ENCODE data around the gene CTBP2. TPM values are rescaled to one million over a fixed set of nuclear protein-coding genes. Genes with fewer than 3 reads are reported as not detected.
A peak's percentile ranks its signal among the peaks of the same experiment; 100 is the strongest.

The CTBP2 gene
- total RNA-seq, 4 donors from 2014 or later = 69.7 to 125 (median 84.7) TPM

- no peak overlapping the region for H3K4me3 ChIP-seq
- no peak for DNase-seq (ENCODE audit: extremely low spot score)
- no peak overlapping the region for H3K27ac ChIP-seq (replicated peaks in 1 of 4)
- H3K9me3 ChIP-seq = no peaks in the 10 kb centered on the region
- H3K36me3 ChIP-seq = peaks cover 0 to 6% (median 5%) of the 10 kb centered on the region in 4 donors
- intact Hi-C loops (cut with DNase I) = no loop called here
- TF ChIP-seq CTCF (IDR thresholded peaks at IDR 0.05) = no peak
- no peak for TF ChIP-seq POLR2AphosphoS5 (IDR thresholded peaks at IDR 0.05)
- TF ChIP-seq POLR2A (IDR thresholded peaks at IDR 0.05; ENCODE audit: low read depth) = no peak
- TF ChIP-seq EP300 (IDR thresholded peaks at IDR 0.05) = no peak
- H3K27me3 ChIP-seq = no peaks in the 10 kb centered on the region
- peaks cover 38 to 66% (median 46%) of the 10 kb centered on the region in 4 donors for H3K4me1 ChIP-seq
- WGBS = 91% methylated on average over 14 of the region's 14 CpGs
Observed at GRCh38 chr10:125079091-125079600, 81.2 kb downstream of the CTBP2 start.

DNA sequence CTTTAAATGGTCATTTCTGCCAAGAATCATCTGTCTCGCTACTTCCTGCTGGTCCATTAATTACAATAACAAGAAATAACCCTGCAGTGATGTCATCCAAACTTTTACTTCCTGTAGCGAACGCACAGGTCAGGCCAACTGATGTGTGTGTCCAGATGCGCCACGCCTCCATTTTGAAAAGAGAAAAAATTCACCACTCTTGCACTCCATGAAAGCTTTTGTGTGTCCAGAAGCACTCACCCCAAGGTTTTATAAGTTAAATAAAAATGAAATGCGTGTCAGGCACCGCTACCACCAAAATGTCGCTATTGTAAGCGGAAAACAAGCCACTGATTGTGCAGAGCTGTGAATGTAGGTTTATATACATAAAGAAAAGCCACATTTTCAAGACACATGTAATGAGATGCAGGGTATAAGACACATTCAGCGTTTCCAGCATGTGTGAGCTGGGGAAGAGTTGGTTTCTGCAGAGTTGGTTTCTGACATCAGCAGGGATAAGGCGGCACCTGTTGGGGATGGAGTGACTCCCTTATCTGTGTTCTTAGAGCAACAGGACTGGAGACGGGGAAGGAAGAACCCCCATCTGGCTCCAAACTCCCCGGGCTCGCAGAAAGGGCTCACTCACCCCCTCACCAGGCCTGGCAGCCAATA, 83.3 kb downstream of the CTBP2 start:
- peaks cover 19 to 44% (median 27%) of the 10 kb centered on the region in 4 donors for H3K4me1 ChIP-seq
- peaks cover 0 to 14% (median 6%) of the 10 kb centered on the region in 4 donors for H3K36me3 ChIP-seq
- 76% methylated on average over 11 of the region's 14 CpGs for WGBS
- no peak overlapping the region for H3K4me3 ChIP-seq
- H3K9me3 ChIP-seq = no peaks in the 10 kb centered on the region
- peak overlapping the region in 2 of 4 donors; percentile 11 to 36 for H3K27ac ChIP-seq (replicated peaks in 1 of 4)
- no peaks in the 10 kb centered on the region for H3K27me3 ChIP-seq
- no peak for DNase-seq (ENCODE audit: extremely low spot score)
- TF ChIP-seq CTCF (IDR thresholded peaks at IDR 0.05) (no peak), POLR2AphosphoS5 (IDR thresholded peaks at IDR 0.05) (no peak), EP300 (IDR thresholded peaks at IDR 0.05) (no peak)
- intact Hi-C loops (cut with DNase I) = no loop called here

GRCh38 chr10:125076121-125076825, 84.1 kb downstream of the CTBP2 start:
- 82% methylated on average over 15 of the region's 15 CpGs for WGBS
- no peaks in the 10 kb centered on the region for H3K27me3 ChIP-seq
- H3K4me1 ChIP-seq = peaks cover 11 to 38% (median 19%) of the 10 kb centered on the region in 4 donors
- DNase-seq (ENCODE audit: extremely low spot score) = no peak
- H3K36me3 ChIP-seq = peaks cover 0 to 18% (median 6%) of the 10 kb centered on the region in 4 donors
- TF ChIP-seq POLR2AphosphoS5 (IDR thresholded peaks at IDR 0.05) (no peak), CTCF (IDR thresholded peaks at IDR 0.05) (no peak), POLR2A (IDR thresholded peaks at IDR 0.05; ENCODE audit: low read depth) (no peak), EP300 (IDR thresholded peaks at IDR 0.05) (no peak)
- H3K4me3 ChIP-seq = no peak overlapping the region
- H3K9me3 ChIP-seq = no peaks in the 10 kb centered on the region
- H3K27ac ChIP-seq (replicated peaks in 1 of 4) = peak overlapping the region in 2 of 4 donors; percentile 11 to 36
- intact Hi-C loops (cut with DNase I) = no loop called here

GRCh38 chr10:125073996-125074395, 86.4 kb downstream of the CTBP2 start:
- Histone ChIP-seq H3K4me1 (peaks cover 0 to 22% (median 11%) of the 10 kb centered on the region in 4 donors), H3K27me3 (no peaks in the 10 kb centered on the region), H3K4me3 (no peak overlapping the region), H3K27ac (replicated peaks in 1 of 4) (no peak overlapping the region), H3K36me3 (peaks cover 0 to 22% (median 9%) of the 10 kb centered on the region in 4 donors), H3K9me3 (no peaks in the 10 kb centered on the region)
- intact Hi-C loops (cut with DNase I) = no loop called here
- no peak for DNase-seq (ENCODE audit: extremely low spot score)
- no peak for TF ChIP-seq POLR2AphosphoS5 (IDR thresholded peaks at IDR 0.05)
- no peak for TF ChIP-seq EP300 (IDR thresholded peaks at IDR 0.05)
- no peak for TF ChIP-seq CTCF (IDR thresholded peaks at IDR 0.05)
- no peak for TF ChIP-seq POLR2A (IDR thresholded peaks at IDR 0.05; ENCODE audit: low read depth)
